Measurements from ENCODE around the gene FAAP100. TPM values are rescaled to one million over a fixed set of nuclear protein-coding genes. Genes with fewer than 3 reads are reported as not detected.
A peak's percentile ranks its signal among the peaks of the same experiment; 100 is the strongest.

The FAAP100 gene
- total RNA-seq, 4 donors from 2014 or later: 19.4 to 34.3 (median 28.4) TPM

DNA sequence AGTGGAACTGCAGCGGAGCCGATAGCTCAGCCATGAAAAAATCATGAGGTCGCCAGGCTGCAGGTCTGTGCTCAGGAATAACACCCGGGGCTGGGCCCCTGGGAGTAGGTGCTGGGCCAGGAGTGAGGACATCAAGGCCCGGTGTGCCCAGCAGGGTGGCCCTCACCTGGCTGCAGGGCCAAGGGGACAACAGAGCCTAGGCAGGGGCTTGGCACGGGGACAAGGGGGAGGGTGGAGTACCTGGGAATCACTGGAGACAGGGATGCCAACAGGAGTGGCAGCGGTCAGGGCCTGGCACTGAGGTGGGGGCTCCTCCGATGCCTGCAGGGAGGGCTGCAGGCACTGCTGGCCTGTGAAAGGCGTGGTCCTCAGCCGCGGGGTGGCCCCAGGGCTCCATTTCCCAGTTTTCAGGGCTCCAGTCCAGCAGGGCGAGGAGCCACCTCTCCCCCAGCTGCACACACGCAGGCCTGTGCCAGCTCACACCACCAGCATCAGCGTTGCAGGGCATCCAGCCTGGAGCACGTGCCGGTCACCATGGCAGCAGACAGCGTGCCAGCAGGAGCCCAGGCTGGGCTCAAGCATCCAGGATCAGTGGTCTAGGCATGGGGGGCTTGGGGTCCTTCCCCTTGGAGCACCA is 28.6 kb downstream of the FAAP100 start:
- intact Hi-C loops (cut with DNase I; ENCODE audit: low total_unique reads): no loop called here
- 31 to 32% methylated on average over 12 to 14 of the region's 17 CpGs for WGBS, 2 donors
- no peak overlapping the region for H3K4me3 ChIP-seq (ENCODE audit: low read depth, poor library complexity, severe bottlenecking)
- no peak for TF ChIP-seq POLR2A (IDR thresholded peaks at IDR 0.05)
- TF ChIP-seq, protein P1, sequence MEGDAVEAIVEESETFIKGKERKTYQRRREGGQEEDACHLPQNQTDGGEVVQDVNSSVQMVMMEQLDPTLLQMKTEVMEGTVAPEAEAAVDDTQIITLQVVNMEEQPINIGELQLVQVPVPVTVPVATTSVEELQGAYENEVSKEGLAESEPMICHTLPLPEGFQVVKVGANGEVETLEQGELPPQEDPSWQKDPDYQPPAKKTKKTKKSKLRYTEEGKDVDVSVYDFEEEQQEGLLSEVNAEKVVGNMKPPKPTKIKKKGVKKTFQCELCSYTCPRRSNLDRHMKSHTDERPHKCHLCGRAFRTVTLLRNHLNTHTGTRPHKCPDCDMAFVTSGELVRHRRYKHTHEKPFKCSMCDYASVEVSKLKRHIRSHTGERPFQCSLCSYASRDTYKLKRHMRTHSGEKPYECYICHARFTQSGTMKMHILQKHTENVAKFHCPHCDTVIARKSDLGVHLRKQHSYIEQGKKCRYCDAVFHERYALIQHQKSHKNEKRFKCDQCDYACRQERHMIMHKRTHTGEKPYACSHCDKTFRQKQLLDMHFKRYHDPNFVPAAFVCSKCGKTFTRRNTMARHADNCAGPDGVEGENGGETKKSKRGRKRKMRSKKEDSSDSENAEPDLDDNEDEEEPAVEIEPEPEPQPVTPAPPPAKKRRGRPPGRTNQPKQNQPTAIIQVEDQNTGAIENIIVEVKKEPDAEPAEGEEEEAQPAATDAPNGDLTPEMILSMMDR (IDR thresholded peaks at IDR 0.05): no peak
- no peak for DNase-seq (ENCODE audit: low spot score in 2 of 2)

DNA sequence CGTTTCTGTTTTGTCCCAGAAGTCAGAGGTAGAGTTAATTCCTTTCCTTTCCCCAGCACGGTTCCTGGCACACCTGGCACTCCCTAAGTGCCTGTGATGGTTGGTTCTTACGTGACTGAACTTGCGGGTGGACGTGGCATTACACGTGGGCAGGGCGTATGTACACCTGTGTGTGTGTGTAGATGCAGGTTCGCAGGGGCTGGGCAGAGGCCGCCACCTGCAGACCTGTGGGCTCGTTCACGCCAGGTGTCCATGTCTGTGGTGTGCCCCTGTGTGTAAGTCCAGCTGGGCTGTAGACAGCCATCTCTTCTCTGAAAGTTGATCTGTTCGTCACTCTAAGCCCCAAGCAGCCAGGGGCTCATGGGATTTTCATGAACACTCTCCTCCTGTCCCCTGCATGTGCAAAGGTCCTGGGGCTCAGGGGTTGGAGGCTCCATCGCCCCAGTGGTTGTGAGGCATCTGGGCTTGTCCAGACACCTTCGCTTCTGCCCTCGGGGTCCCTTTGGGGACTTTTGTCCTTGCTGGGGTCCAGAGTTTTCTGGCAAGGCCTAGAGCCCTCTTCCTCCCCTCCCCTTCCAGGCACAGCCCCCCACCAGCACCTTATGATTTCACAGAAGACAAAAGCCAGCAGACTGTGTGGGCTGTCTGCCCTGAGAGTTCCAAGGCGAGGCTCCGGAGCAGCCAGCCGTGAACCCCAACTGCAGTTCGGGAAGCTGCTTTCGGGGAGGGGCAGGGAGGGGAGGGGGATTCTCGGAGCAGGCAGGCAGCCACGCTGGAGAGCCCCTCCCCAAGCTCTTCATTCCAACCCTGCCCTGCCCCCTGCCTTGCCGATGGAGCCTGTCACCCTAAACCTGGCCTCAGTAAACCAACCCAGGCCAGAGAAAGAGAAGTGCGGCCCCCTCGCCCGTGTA is 29.4 kb downstream of the FAAP100 start:
- TF ChIP-seq, protein P1 (IDR thresholded peaks at IDR 0.05): no peak
- TF ChIP-seq POLR2A (IDR thresholded peaks at IDR 0.05): no peak
- WGBS, 2 donors: 65 to 72% methylated on average over 26 of the region's 26 CpGs
- no peak overlapping the region for H3K4me3 ChIP-seq (ENCODE audit: low read depth, poor library complexity, severe bottlenecking)
- DNase-seq (ENCODE audit: low spot score in 2 of 2): no peak
- intact Hi-C loops (cut with DNase I; ENCODE audit: low total_unique reads): no loop called here

DNA sequence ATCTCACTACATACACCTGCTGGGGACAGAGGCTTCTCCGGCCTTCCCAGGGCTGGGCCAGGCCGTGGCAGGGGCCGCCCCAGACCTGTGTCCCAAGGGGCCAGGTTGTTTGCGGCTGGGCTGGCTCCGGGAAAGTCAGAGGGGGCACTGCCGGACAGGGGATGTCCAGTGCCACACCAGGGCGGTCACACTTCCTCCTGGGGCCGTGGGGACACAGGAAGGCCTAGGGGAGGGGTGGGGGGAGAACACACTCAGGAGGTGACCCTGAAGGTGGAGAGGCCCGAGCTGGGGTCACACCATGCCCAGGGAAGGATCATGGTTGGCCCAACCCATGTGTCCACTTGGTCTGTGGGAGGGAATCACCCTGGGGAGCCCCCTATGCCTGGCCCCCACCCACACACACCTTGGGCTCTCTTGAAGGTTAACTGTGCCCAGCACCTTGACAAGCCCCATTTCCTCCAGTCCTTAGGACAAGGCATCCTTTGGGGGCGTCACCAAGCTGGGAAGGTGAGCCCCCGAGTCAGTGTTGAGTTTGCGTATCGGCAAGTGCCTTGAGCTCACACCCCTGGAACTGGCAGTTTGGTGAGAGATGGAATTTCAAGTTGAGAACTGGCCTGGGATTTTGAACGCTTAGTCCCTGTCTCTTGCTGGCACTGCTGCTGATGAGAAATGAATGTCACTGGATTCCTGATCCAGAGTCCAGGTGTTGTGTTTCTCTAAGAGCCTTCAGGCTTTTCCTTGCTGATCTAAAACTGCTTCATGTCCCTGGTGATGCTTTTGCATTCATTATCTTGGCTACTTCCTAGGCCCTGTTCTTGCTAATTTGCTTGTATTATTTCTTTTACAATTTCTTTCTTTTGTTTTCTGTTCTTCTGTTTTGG is 31.9 kb downstream of the FAAP100 start:
- H3K4me3 ChIP-seq (ENCODE audit: low read depth, poor library complexity, severe bottlenecking): no peak overlapping the region
- no peak for DNase-seq (ENCODE audit: low spot score in 2 of 2)
- no peak for TF ChIP-seq POLR2A (IDR thresholded peaks at IDR 0.05)
- TF ChIP-seq, protein P1 (IDR thresholded peaks at IDR 0.05): no peak
- intact Hi-C loops (cut with DNase I; ENCODE audit: low total_unique reads): no loop called here
- WGBS, 2 donors: 73 to 89% methylated on average over 6 to 14 of the region's 14 CpGs

DNA sequence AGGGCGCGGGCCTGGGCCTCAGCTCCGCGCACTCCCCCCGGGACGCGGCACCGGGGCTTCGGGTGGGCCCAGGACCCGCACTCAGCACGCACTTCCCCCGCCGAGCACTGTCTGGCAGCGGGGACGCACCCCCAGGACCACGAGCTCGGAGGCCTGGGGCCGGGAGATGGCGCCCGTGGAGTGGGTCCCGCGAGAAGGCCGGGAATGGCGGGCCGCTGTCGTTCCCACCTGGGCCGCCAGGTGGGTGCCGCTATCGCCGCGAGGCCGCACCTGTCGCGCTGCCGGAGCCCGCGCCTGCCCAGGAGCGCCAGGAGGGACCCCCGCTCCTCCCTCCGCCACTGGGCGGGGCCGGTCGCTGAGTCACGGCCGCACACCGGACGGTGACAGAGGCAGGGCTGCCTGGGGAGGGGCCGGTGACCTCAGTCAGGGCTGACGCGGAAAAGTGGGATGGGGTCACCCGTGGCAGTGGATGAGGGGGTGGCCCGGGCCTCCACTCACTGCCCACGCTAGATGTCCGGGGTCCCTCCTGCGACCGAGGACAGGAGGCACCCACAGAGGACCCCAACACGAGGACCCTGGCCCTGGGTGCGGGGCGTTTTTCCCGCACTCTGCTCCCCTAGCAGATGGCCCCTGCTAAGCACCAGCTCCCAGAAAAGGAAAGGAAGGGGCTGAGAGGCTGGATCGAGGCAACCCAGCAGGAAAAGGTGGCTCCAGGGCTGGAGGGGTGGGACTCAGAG is 32.7 kb downstream of the FAAP100 start:
- intact Hi-C loops (cut with DNase I; ENCODE audit: low total_unique reads): no loop called here
- WGBS, 2 donors: 7 to 53% methylated on average over 3 to 43 of the region's 61 CpGs
- no peak for DNase-seq (ENCODE audit: low spot score in 2 of 2)
- peak overlapping the region; percentile 14 for H3K4me3 ChIP-seq (ENCODE audit: low read depth, poor library complexity, severe bottlenecking)
- no peak for TF ChIP-seq POLR2A (IDR thresholded peaks at IDR 0.05)
- TF ChIP-seq, protein P1 (IDR thresholded peaks at IDR 0.05): no peak

DNA sequence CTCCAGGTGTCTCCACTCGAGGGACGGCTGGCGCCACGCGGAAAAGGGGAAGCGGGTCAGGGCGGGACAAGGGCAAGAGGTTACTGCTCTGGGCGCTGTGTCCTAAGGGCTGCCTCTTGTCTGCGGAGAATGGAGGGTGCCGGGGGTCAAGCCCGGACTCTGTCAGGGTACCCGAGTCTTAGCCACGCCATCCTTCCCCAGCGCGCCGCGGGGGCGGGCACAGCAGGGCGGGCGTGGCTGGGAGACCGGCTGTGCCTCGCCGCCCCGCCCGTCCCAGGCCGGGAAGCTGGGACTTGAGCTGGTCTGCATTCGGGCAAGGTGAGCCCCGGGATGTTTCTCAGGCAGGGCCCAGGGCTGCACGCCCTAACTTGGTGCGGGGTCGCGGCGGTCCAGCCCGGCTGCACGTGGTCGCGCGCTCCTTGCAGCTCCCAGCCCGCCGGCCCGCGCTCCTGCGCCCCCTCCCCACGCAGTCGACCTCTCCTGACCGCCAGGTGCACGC is 33.3 kb downstream of the FAAP100 start:
- TF ChIP-seq, protein P1 (IDR thresholded peaks at IDR 0.05): no peak
- TF ChIP-seq POLR2A (IDR thresholded peaks at IDR 0.05): no peak
- H3K4me3 ChIP-seq (ENCODE audit: low read depth, poor library complexity, severe bottlenecking): peak overlapping the region; percentile 14

More for the DNA sequence above, 33.3 kb downstream of the FAAP100 start:
- DNase-seq (ENCODE audit: low spot score in 2 of 2): no peak
- intact Hi-C loops (cut with DNase I; ENCODE audit: low total_unique reads): no loop called here
- WGBS, 2 donors: 0 to 2% methylated on average over 18 to 28 of the region's 47 CpGs
